GM15510 (cell line): ENCODE measurements around the gene TMEM236.

Experiments
- POLR2A ChIP-seq: IDR thresholded peaks from 3 replicates; pipeline ENCODE4 v1.6.1; 2011; ENCODE audit warnings: borderline replicate concordance; ENCODE audit not compliant: insufficient read length; ENCODE audit errors: extremely low read depth

Gene TMEM236

DNA sequence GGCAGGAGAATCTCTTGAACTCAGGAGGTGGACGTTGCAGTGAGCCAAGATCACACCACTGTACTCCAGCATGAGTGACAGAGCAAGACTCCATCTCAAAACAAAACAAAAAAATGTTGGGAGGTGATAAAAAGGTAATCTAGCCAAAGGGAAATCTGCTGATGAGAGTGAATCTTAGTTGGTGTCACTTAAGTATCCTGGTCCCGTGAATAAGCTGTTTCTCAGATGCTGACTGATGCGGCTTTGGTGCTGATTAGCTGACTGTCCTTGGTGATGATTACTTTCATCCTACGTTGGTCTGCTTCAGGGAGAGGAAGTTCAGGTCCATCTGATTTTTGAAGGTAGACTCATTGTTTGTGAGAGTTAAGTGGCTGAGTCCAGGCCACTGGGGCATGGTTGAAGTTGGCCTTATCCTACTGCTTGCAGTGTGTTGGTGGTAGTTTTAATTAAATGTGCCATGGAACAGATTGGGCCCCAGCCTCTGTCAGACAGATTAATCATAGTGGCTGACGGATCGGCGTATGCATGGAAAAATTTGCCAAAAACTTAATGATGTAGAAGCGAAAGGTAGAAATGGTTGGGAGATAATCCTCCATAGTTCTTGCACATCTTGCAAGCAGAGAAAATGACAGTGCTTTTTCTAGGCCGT, 17.4 kb upstream of the TMEM236 start:
- TF ChIP-seq POLR2A = no peak

DNA sequence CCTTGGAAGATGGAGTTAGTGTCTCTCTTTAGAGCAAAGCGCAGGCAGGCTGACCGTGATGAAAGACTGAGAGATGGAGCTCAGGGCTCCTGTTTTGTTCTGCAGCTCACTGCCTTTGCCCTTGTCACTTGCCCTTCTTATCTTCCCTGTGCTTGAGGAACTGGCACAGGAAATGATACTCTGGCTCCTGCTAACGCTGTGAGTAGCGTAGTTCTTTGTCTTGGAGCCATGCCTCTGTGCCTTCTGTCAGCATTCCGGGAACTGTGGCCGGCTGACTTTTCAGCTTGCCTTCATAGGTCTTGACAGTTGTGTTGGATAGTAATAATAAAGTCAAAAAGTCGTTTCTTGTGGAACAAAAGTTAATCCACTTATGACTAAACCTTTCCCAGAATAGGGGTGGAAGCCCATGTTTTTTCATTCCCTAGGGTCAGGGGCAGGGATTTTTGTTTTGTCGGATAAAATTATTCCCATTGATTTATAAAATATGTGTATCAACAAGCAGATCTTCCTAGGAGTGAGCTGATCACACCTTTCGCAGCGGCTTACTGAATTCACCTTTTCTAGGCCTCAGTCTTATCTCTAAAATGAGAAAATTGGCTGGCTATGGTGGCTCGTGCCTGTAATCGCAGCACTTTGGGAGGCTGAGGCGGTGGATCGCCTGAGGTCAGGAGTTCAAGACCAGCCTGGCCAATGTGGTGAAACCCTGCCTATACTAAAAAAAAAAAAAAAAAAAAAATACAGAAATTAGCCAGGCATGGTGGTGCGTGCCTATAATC, 16.6 kb upstream of the TMEM236 start:
- no peak for TF ChIP-seq POLR2A

GRCh38 chr10:17736223-17736622, 15.8 kb upstream of the TMEM236 start:
- no peak for TF ChIP-seq POLR2A

- no peak for TF ChIP-seq POLR2A
Measured at GRCh38 chr10:17737027-17737965, 14.7 kb upstream of the TMEM236 start.

GRCh38 chr10:17740668-17741067, 11.3 kb upstream of the TMEM236 start:
- TF ChIP-seq POLR2A = no peak

GRCh38 chr10:17742918-17743317, 9.1 kb upstream of the TMEM236 start:
- TF ChIP-seq POLR2A = no peak

DNA sequence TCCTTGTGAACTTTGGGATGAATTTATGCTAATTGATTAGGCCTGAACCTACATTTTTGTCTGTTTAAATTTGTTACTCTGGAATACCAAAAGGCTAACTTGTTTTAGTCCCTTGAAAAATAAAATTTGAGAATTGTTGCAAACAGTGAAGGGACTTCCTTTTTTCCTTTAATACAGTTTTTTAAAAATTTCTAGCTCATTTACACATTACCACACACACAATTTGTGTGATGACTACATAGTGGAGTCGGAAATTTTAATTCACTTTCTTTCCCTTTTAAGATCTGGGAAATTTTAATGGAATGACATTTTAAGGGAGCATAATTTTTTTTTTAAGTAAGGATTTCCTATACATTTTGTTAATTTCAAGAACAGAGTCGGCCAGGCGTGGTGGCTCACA, 8.6 kb upstream of the TMEM236 start:
- TF ChIP-seq POLR2A = no peak

- TF ChIP-seq POLR2A = no peak
Measured at GRCh38 chr10:17744341-17744861, 7.6 kb upstream of the TMEM236 start.

- no peak for TF ChIP-seq POLR2A
Measured at GRCh38 chr10:17747883-17748550, 4.0 kb upstream of the TMEM236 start.

DNA sequence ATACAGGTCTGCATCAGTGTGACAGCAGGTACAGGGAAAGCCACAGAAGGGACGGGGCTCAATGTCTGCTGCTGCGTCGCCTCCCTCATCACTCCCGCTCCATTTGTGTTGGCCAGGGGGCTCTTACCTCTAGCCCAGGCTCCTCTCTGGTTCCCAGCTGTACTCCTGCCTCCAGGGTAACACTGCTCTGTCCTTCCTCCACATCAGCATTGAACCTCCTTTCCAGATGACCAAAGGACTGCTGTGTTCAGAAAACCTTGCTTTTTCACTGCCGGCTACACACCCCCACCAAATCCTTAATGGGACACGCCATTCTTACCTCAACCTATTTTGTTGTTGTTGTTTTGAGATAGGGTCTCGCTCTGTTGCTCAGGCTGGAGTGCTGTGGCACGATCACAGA, 2.1 kb upstream of the TMEM236 start:
- no peak for TF ChIP-seq POLR2A

DNA sequence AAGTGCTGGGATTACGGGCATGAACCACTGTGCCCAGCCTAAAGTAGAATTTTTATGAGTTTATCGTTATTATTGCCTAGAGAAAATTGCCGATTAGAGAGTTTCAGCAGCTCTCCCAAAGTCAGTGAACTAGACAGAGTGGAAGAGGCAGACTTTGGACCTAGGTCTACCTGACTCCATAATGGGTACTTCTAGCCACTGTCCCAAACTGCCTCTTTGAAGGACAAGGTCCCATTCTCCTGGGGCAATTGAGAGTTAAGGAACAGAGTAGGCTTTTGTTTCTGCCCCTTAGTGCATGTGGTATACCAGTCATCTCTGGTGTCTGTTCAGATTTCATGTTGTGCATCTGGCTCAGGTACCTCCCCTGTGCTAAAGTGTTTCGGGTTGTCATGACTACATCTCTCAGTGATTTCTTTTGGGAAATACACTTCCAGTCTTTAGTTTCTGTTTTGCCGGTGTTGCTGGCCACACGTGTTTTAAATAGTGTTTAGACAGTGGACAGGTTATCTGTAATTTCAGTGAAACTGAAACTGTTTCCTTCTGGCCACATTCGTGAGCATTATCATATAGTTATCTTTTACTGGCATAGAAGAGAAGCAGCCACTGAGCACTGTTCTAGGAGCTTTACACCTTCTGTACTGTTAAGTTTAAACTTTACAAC, 4.7 kb downstream of the TMEM236 start:
- no peak for TF ChIP-seq POLR2A

GRCh38 chr10:17758200-17758599, 6.2 kb downstream of the TMEM236 start:
- TF ChIP-seq POLR2A = no peak

DNA sequence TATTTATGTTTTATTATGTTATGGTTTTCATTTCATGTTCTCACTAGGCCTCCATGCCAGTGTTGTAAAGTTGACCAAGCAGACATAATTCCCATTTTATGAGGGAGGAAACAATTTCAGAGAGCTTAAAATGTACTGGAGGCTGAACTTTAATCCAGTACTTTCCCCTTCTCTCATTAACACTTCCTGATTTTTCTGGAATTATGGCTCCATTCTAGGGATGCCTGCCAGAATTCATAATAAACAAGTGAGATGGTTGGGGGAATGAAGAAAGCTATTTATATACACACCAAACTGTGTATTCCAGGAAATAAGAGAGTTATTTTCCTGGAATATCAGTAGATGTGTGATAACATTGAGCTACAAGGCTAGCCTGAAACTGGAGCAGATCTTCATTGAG, 6.9 kb downstream of the TMEM236 start:
- no peak for TF ChIP-seq POLR2A

DNA sequence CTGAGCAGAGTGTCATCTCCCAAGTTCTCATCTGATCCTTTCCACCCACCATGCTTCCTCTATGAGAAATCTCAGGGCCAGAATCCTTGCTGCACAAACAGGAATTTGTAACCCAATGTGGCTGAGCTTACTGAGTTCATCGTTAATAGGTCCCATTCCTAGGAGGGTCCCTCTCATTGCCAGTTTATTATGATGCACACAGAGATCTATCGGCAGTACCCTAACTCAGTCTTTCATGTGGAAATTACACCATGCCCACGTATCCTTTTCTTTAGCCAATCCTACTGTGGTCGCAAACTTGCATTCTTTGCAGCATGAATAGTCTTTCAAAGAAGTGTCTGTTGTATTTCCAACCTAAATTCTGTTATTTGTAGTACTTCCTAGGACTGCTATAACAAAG, 12.1 kb downstream of the TMEM236 start:
- no peak for TF ChIP-seq POLR2A
